ENCODE data around the gene DCC. TPM values are rescaled to one million over a fixed set of nuclear protein-coding genes. Genes with fewer than 3 reads are reported as not detected.

The DCC gene
- total and polyA plus RNA-seq, 2 of the 8 experiments (the other 6 are each of a cell fraction or from before 2014, with no cell fraction given), result 0.14 to 1.4 TPM

GRCh38 chr18:52572036-52573000 is 232.3 kb downstream of the DCC start:
- no peak for DNase-seq (ENCODE audit: low read depth in 1 of 2, low spot score in 2 of 2)
- Histone ChIP-seq H3K79me2 (ENCODE audit: control insufficient read depth in 1 of 2, insufficient read depth in 2 of 2, low read length in 2 of 2) (no peaks in the 10 kb centered on the region), H3K36me3 (ENCODE audit: control insufficient read depth in 2 of 4, insufficient read depth in 4 of 4, low read length in 3 of 4) (no peaks in the 10 kb centered on the region), H3K56ac (replicated peaks; ENCODE audit: insufficient read length, low read depth, low read length) (no peak overlapping the region), H2AFZ (ENCODE audit: low read length) (no peak overlapping the region), H2BK120ac (replicated peaks; ENCODE audit: low read depth, low read length) (no peak overlapping the region), H3K23me2 (ENCODE audit: low read depth, low read length) (no peaks in the 10 kb centered on the region), H3K9me3 (ENCODE audit: insufficient read depth in 2 of 2, low read depth in 1 of 2, low read length in 1 of 2) (no peaks in the 10 kb centered on the region), H2BK5ac (ENCODE audit: low read depth, low read length) (no peak overlapping the region), H3K4ac (replicated peaks; ENCODE audit: insufficient read length, low read depth, low read length) (no peak overlapping the region), H2BK12ac (ENCODE audit: low read depth, low read length) (no peak overlapping the region), H3K27ac (ENCODE audit: low read depth, low read length) (no peak overlapping the region), H3K14ac (ENCODE audit: insufficient read length) (no peak overlapping the region), H4K91ac (replicated peaks; ENCODE audit: insufficient read length, low read length) (no peak overlapping the region), H4K5ac (ENCODE audit: insufficient read length, low read depth, low read length) (no peak overlapping the region), H4K20me1 (replicated peaks in 1 of 2; ENCODE audit: control insufficient read depth in 1 of 2, insufficient read depth in 2 of 2, low read length in 2 of 2) (no peaks in the 10 kb centered on the region), H2BK15ac (ENCODE audit: low read length) (no peak overlapping the region), H3K18ac (ENCODE audit: extremely low read depth, low read length) (no peak overlapping the region), H3K27me3 (replicated peaks in 1 of 4; ENCODE audit: control insufficient read depth in 3 of 4, extremely low read depth in 1 of 4, insufficient read depth in 3 of 4, low read length in 3 of 4) (no peaks in the 10 kb centered on the region), H3K23ac (ENCODE audit: insufficient read length) (no peak overlapping the region), H3K4me3 (ENCODE audit: extremely low read depth in 1 of 4, insufficient read depth in 2 of 4, low read depth in 3 of 4, low read length in 4 of 4) (no peak overlapping the region), H3K9ac (replicated peaks in 1 of 4; ENCODE audit: extremely low read depth in 1 of 4, low read depth in 3 of 4, low read length in 3 of 4) (no peak overlapping the region), H2AK5ac (ENCODE audit: low read depth, low read length) (no peak overlapping the region), H3K4me1 (replicated peaks in 1 of 4; ENCODE audit: control insufficient read depth in 3 of 4, insufficient read depth in 4 of 4, low read length in 3 of 4) (no peaks in the 10 kb centered on the region), H2BK20ac (ENCODE audit: low read length) (no peak overlapping the region), H3K79me1 (ENCODE audit: low read depth, low read length) (no peaks in the 10 kb centered on the region), H3K4me2 (ENCODE audit: insufficient read depth in 1 of 2, low read depth in 2 of 2, low read length in 2 of 2) (no peak overlapping the region), H4K8ac (ENCODE audit: extremely low read depth, insufficient read depth, low read length) (no peak overlapping the region)
- FAIRE-seq, result no peak
- WGBS, 2 experiments (ENCODE audit: extremely low coverage in 1 of 2, insufficient coverage in 1 of 2, insufficient read length in 1 of 2, insufficient replicate concordance in 2 of 2, low coverage in 1 of 2, low lambda C conversion rate in 2 of 2, missing lambda C conversion rate in 1 of 2), result 89% methylated on average over 13 of the region's 13 CpGs; no CpG with 5 or more reads in 1 of the 2 experiments
- ChIA-PET POLR2A (ENCODE audit: partially characterized antibody) (no interaction called here), CTCF (ENCODE audit: partially characterized antibody) (no interaction called here)
- no peak for TF ChIP-seq SIRT6 (IDR thresholded peaks at IDR 0.05; ENCODE audit: low read length)
- TF ChIP-seq SUZ12 (IDR thresholded peaks at IDR 0.05; ENCODE audit: low read length), result no peak
- no peak for TF ChIP-seq YY1 (IDR thresholded peaks at IDR 0.05; ENCODE audit: low read depth, low read length)
- no peak for TF ChIP-seq NRF1 (IDR thresholded peaks at IDR 0.05; ENCODE audit: low read depth, low read length)
- no peak for TF ChIP-seq GTF2F1 (IDR thresholded peaks at IDR 0.05; ENCODE audit: borderline replicate concordance, low read depth, low read length)
- TF ChIP-seq CBX5 (IDR thresholded peaks at IDR 0.05; ENCODE audit: low read depth, low read length), result no peak
- TF ChIP-seq EGR1 (IDR thresholded peaks at IDR 0.05; ENCODE audit: borderline replicate concordance, low read depth, low read length), result no peak

Data from H1 (cell line).